ENCODE measurements around the gene KIF2A. TPM values are rescaled to one million over a fixed set of nuclear protein-coding genes. Genes with fewer than 3 reads are reported as not detected.

KIF2A gene
- total and polyA plus RNA-seq, 2 of the 4 experiments (the other 2 are of a cell fraction) = 23.6 to 37.3 TPM

- Histone ChIP-seq H3K4me2 (ENCODE audit: low read depth, low read length) (no peak overlapping the region), H2AK9ac (replicated peaks; ENCODE audit: low read depth, low read length, poor library complexity) (no peak overlapping the region), H2BK20ac (ENCODE audit: low read depth, low read length) (no peak overlapping the region), H3K4me1 (ENCODE audit: control insufficient read depth, insufficient read depth, low read length) (no peaks in the 10 kb centered on the region), H3K56ac (ENCODE audit: extremely low read depth, insufficient read depth, low read length) (no peak overlapping the region), H4K91ac (ENCODE audit: insufficient read depth, low read depth, low read length) (no peak overlapping the region), H2BK15ac (ENCODE audit: low read depth, low read length) (no peak overlapping the region), H3K9ac (ENCODE audit: low read depth, low read length) (no peak overlapping the region), H3K14ac (replicated peaks; ENCODE audit: low read depth, low read length) (no peak overlapping the region), H2BK120ac (ENCODE audit: low read depth, low read length) (no peak overlapping the region), H3K79me1 (ENCODE audit: low read depth in 1 of 2, low read length in 2 of 2) (no peaks in the 10 kb centered on the region), H4K20me1 (ENCODE audit: insufficient read depth, low read length) (no peaks in the 10 kb centered on the region), H3K4me3 (ENCODE audit: insufficient read depth, low read depth, low read length) (no peak overlapping the region), H2AK5ac (ENCODE audit: low read depth, low read length) (no peak overlapping the region), H3K27me3 (ENCODE audit: control insufficient read depth, insufficient read depth, low read length) (no peaks in the 10 kb centered on the region), H3K9me1 (ENCODE audit: insufficient read depth, low read length) (no peaks in the 10 kb centered on the region), H2BK5ac (ENCODE audit: low read depth, low read length, poor library complexity, severe bottlenecking) (no peak overlapping the region), H3K23ac (ENCODE audit: low read depth, low read length) (no peak overlapping the region), H3K9me3 (ENCODE audit: control insufficient read depth, insufficient read depth, low read length) (no peaks in the 10 kb centered on the region), H4K5ac (ENCODE audit: low read depth, low read length) (no peak overlapping the region), H3K18ac (ENCODE audit: low read depth, low read length) (no peak overlapping the region), H2AFZ (replicated peaks; ENCODE audit: low read length, poor library complexity) (no peak overlapping the region), H3K27ac (ENCODE audit: insufficient read depth, low read length) (no peak overlapping the region), H3K36me3 (ENCODE audit: control insufficient read depth, insufficient read depth, low read length) (peaks cover 18% of the 10 kb centered on the region), H4K8ac (ENCODE audit: low read depth in 2 of 2, low read length in 2 of 2) (no peak overlapping the region), H3K4ac (ENCODE audit: low read depth, low read length) (no peak overlapping the region)
- ChIA-PET CTCF (no interaction called here), POLR2A (ENCODE audit: unreplicated experiment) (no interaction called here)
- in situ Hi-C loops (cut with MboI; ENCODE audit: low sequenced_read_pairs) = no loop called here
- dilution Hi-C loops (cut with HindIII; ENCODE audit: low sequenced_read_pairs, unreplicated experiment) = no loop called here
- TF ChIP-seq FOS (IDR thresholded peaks at IDR 0.05; ENCODE audit: low read depth, low read length) = no peak
- TF ChIP-seq SMC3 (IDR thresholded peaks at IDR 0.05; ENCODE audit: low read depth, low read length) = no peak
- no peak for TF ChIP-seq RCOR1 (IDR thresholded peaks at IDR 0.05; ENCODE audit: insufficient replicate concordance, low read length)
- no peak for TF ChIP-seq MAZ (IDR thresholded peaks at IDR 0.05; ENCODE audit: borderline replicate concordance, low read depth, low read length)
- no peak for TF ChIP-seq USF2 (IDR thresholded peaks at IDR 0.05; ENCODE audit: low read depth, low read length)
- TF ChIP-seq MAFK (IDR thresholded peaks at IDR 0.05; ENCODE audit: low read depth, low read length) = no peak
- TF ChIP-seq CEBPB (IDR thresholded peaks at IDR 0.05; ENCODE audit: low read depth, low read length) = no peak
- no peak for TF ChIP-seq POLR2A (IDR thresholded peaks at IDR 0.05; ENCODE audit: low read depth, low read length)
- TF ChIP-seq ELK1 (IDR thresholded peaks at IDR 0.05; ENCODE audit: borderline replicate concordance, low read depth, low read length) = no peak
- no peak for TF ChIP-seq CHD1 (IDR thresholded peaks at IDR 0.05; ENCODE audit: low read depth, low read length)
- TF ChIP-seq RAD21 (IDR thresholded peaks at IDR 0.05; ENCODE audit: low read length) = no peak
- TF ChIP-seq CTCF (conservative IDR thresholded peaks at IDR 0.05; ENCODE audit: low read depth, low read length) = no peak
- TF ChIP-seq NFE2L2 (IDR thresholded peaks at IDR 0.05; ENCODE audit: low read depth, low read length) = no peak
- no peak for TF ChIP-seq MXI1 (IDR thresholded peaks at IDR 0.05; ENCODE audit: borderline replicate concordance, low read depth, low read length)
- no peak for TF ChIP-seq BHLHE40 (IDR thresholded peaks at IDR 0.05; ENCODE audit: low read depth, low read length)
- no peak for TF ChIP-seq RFX5 (IDR thresholded peaks at IDR 0.05; ENCODE audit: low read depth, low read length)
- DNase-seq (no peak), ATAC-seq (ENCODE audit: low read depth) (no peak)
- no TSS peak for BruUV-seq (replicated peaks)
- WGBS, 2 experiments (ENCODE audit: extremely low coverage in 2 of 2, insufficient read length in 1 of 2) = 100% methylated on average over 2 of the region's 3 CpGs; no CpG with 5 or more reads in 1 of the 2 experiments
- intact Hi-C loops (cut with micrococcal nuclease) = no loop called here
Measured at GRCh38 chr5:62362701-62363100, 56.7 kb downstream of the KIF2A start.

All from IMR-90 (cell line).